Measurements from ENCODE around the gene PLXDC1. TPM values are rescaled to one million over a fixed set of nuclear protein-coding genes. Genes with fewer than 3 reads are reported as not detected.

Gene PLXDC1
- total and polyA plus RNA-seq, 2 experiments from 2014 or later, result 0.28 to 0.91 TPM

DNA sequence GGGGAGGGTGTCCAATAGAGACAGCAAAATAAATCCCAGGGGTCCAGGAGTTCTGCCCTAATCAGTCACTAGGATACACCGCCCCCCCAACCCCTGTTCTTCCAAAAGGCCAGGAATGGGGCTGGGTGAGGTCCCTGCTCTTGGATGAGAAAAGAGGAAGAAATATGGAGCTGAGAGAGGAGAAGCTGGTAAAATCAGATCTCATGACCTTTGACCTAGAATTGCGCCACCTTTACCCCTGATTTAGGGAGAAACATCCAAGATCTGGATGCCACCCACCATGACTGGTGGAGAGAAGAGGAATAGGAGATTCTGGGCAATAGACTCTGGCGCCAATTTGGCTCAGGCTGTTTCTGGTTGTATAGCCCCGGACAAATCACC, 46.7 kb upstream of the PLXDC1 start:
- Mint-ChIP-seq H3K4me3 (peak overlapping the region; percentile 88), H3K27me3 (ENCODE audit: insufficient read depth, low read depth, poor library complexity) (peaks cover 25% of the 10 kb centered on the region), H3K36me3 (ENCODE audit: low read depth) (peaks cover 41% of the 10 kb centered on the region), H3K4me1 (peaks cover 55% of the 10 kb centered on the region), H3K9me3 (no peaks in the 10 kb centered on the region; the same call in 2 of the 3 replicates), H3K27ac (peak overlapping the region; percentile 82)
- Histone ChIP-seq H3K79me2 (replicated peaks; ENCODE audit: insufficient read depth) (peaks cover 50% of the 10 kb centered on the region), H3K4me3 (peak overlapping the region; percentile 93), H3K9me2 (ENCODE audit: insufficient read depth) (no peaks in the 10 kb centered on the region), H3F3A (replicated peaks; ENCODE audit: low read depth) (peaks cover 36% of the 10 kb centered on the region), H3K27ac (ENCODE audit: low read depth) (peak overlapping the region; percentile 89), H4K20me1 (replicated peaks; ENCODE audit: insufficient read depth) (peaks cover 21% of the 10 kb centered on the region), H3K27me3 (ENCODE audit: insufficient read depth) (no peaks in the 10 kb centered on the region), H3K4me2 (peak overlapping the region; percentile 89), H3K36me3 (ENCODE audit: insufficient read depth) (peaks cover 29% of the 10 kb centered on the region), H2AFZ (peak overlapping the region; percentile 81; the same call in 1 of the 2 replicates), H3K4me1 (ENCODE audit: insufficient read depth) (peaks cover 45% of the 10 kb centered on the region)
- DNase-seq (ENCODE audit: low spot score) (no peak), ATAC-seq (no peak)
- TF ChIP-seq, protein P1, sequence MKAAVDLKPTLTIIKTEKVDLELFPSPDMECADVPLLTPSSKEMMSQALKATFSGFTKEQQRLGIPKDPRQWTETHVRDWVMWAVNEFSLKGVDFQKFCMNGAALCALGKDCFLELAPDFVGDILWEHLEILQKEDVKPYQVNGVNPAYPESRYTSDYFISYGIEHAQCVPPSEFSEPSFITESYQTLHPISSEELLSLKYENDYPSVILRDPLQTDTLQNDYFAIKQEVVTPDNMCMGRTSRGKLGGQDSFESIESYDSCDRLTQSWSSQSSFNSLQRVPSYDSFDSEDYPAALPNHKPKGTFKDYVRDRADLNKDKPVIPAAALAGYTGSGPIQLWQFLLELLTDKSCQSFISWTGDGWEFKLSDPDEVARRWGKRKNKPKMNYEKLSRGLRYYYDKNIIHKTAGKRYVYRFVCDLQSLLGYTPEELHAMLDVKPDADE (IDR thresholded peaks at IDR 0.05), result no peak
- no peak for TF ChIP-seq STAT1 (IDR thresholded peaks at IDR 0.05; ENCODE audit: unreplicated experiment)
- TF ChIP-seq, protein P2, sequence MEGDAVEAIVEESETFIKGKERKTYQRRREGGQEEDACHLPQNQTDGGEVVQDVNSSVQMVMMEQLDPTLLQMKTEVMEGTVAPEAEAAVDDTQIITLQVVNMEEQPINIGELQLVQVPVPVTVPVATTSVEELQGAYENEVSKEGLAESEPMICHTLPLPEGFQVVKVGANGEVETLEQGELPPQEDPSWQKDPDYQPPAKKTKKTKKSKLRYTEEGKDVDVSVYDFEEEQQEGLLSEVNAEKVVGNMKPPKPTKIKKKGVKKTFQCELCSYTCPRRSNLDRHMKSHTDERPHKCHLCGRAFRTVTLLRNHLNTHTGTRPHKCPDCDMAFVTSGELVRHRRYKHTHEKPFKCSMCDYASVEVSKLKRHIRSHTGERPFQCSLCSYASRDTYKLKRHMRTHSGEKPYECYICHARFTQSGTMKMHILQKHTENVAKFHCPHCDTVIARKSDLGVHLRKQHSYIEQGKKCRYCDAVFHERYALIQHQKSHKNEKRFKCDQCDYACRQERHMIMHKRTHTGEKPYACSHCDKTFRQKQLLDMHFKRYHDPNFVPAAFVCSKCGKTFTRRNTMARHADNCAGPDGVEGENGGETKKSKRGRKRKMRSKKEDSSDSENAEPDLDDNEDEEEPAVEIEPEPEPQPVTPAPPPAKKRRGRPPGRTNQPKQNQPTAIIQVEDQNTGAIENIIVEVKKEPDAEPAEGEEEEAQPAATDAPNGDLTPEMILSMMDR (conservative IDR thresholded peaks at IDR 0.05; ENCODE audit: low read depth in 2 of 2), result no peak
- no peak for TF ChIP-seq EZH2 (IDR thresholded peaks at IDR 0.05; ENCODE audit: low read depth, unreplicated experiment)
- no peak for TF ChIP-seq EZH2phosphoT487 (IDR thresholded peaks at IDR 0.05; ENCODE audit: unreplicated experiment)
- TF ChIP-seq CREB1 (CRISPR knock-in tag; IDR thresholded peaks at IDR 0.05; ENCODE audit: low read depth), result no peak
- TF ChIP-seq ZNF331 (CRISPR knock-in tag; IDR thresholded peaks at IDR 0.05; ENCODE audit: low read depth), result no peak

DNA sequence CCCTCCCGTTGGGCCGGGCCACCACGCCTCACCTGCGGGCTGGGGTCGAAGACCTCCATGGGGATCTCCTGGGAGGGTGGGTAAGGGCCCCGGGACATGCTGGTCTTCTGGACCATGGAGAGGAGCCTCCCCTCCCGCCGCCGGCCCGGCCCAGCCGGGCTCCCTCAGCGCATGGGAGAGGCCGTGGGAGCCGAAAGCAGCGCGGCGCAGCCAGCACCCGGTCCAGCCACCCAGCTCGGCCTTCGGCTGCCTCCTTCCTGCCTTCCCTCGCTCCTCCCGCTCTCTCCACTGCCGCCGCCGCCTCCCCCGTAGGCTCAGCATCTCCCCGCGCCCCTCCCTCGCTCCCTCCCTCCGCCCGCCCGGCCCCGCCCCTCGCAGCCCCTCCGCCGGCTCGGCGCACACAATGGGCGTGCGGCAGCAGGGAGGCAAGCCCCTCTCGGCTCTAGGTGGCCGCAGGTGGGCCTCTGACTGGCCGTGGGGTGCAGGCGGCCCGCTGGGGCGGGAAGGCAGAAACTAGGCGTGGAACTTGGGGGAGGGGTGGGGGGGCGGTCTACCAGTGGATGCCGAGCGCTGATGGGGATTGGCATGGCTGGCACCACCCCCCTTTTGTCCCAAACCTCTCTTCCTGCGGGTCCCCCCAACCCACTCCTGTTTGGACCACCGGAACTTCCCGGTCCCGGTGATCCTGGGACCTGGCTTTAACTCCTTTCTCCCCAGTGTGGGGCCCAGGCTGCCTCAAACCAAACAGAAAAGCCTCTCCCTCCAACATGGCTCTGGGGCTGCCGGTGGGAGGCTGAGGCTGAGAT, 46.1 kb upstream of the PLXDC1 start, which contains the start of gene CACNB1:
TSS of gene CACNB1 (minus strand) at position 290 of the 806 bp plus-strand sequence. CDS start at position 116, 174 bp downstream.
- Histone ChIP-seq H3K79me2 (replicated peaks; ENCODE audit: insufficient read depth) (peaks cover 47% of the 10 kb centered on the region), H2AFZ (peak within 1 kb of the TSS; percentile 81; the same call in 1 of the 2 replicates)
- peak within 1 kb of the TSS; percentile 88 for H3K4me3 Mint-ChIP-seq

More for the DNA sequence above, 46.1 kb upstream of the PLXDC1 start, which contains the start of gene CACNB1:
- H3K4me1 Mint-ChIP-seq, result peaks cover 52% of the 10 kb centered on the region
- TF ChIP-seq CREB1 (CRISPR knock-in tag; IDR thresholded peaks at IDR 0.05; ENCODE audit: low read depth) (peak; percentile 48), EZH2 (IDR thresholded peaks at IDR 0.05; ENCODE audit: low read depth, unreplicated experiment) (no peak)
- no peaks in the 10 kb centered on the region; the same call in 2 of the 3 replicates for H3K9me3 Mint-ChIP-seq
- H3K27me3 ChIP-seq (ENCODE audit: insufficient read depth), result no peaks in the 10 kb centered on the region
- peak within 1 kb of the TSS; percentile 93 for H3K4me3 ChIP-seq
- peaks cover 19% of the 10 kb centered on the region for H4K20me1 ChIP-seq (replicated peaks; ENCODE audit: insufficient read depth)
- peak within 1 kb of the TSS; percentile 82 for H3K27ac Mint-ChIP-seq
- H3K36me3 Mint-ChIP-seq (ENCODE audit: low read depth), result peaks cover 40% of the 10 kb centered on the region
- no peaks in the 10 kb centered on the region for H3K9me2 ChIP-seq (ENCODE audit: insufficient read depth)
- H3K4me2 ChIP-seq, result peak within 1 kb of the TSS; percentile 89
- peaks cover 30% of the 10 kb centered on the region for H3F3A ChIP-seq (replicated peaks; ENCODE audit: low read depth)
- peaks cover 23% of the 10 kb centered on the region for H3K36me3 ChIP-seq (ENCODE audit: insufficient read depth)
- peaks cover 21% of the 10 kb centered on the region for H3K27me3 Mint-ChIP-seq (ENCODE audit: insufficient read depth, low read depth, poor library complexity)
- ATAC-seq (peak; percentile 72), DNase-seq (ENCODE audit: low spot score) (peak; percentile 94)
- peak within 1 kb of the TSS; percentile 89 for H3K27ac ChIP-seq (ENCODE audit: low read depth)
- peaks cover 45% of the 10 kb centered on the region for H3K4me1 ChIP-seq (ENCODE audit: insufficient read depth)
